ENCODE data around the gene HES4.
"Not testable (repeated sequence)": the region's sequence is repeated elsewhere in the genome, so short reads cannot be mapped to it uniquely, and the experiment has no call there.

HES4 gene

GRCh38 chr1:1019122-1019999 is 19.5 kb upstream of the HES4 start:
- in situ Hi-C loops (cut with MboI; ENCODE audit: low sequenced_read_pairs) = no loop called here

- in situ Hi-C loops (cut with MboI; ENCODE audit: low sequenced_read_pairs) = not testable (repeated sequence)
These were observed 18.4 kb upstream of the HES4 start for GRCh38 chr1:1018321-1018685.

- in situ Hi-C loops (cut with MboI; ENCODE audit: low sequenced_read_pairs) = not testable (repeated sequence)
These were observed 17.8 kb upstream of the HES4 start for GRCh38 chr1:1017397-1018320.

- in situ Hi-C loops (cut with MboI; ENCODE audit: low sequenced_read_pairs) = no loop called here
These were observed 15.1 kb upstream of the HES4 start for GRCh38 chr1:1014799-1015681.

GRCh38 chr1:1013922-1014648 is 14.2 kb upstream of the HES4 start:
- in situ Hi-C loops (cut with MboI; ENCODE audit: low sequenced_read_pairs) = no loop called here

- in situ Hi-C loops (cut with MboI; ENCODE audit: low sequenced_read_pairs) = no loop called here
These were observed 13.4 kb upstream of the HES4 start, which contains the start of gene ISG15 for GRCh38 chr1:1013105-1013921. TSS of gene ISG15 (plus strand) at chr1:1013497. CDS start at chr1:1013574, 77 bp downstream.

- in situ Hi-C loops (cut with MboI; ENCODE audit: low sequenced_read_pairs) = not testable (repeated sequence)
These were observed 12.8 kb upstream of the HES4 start for GRCh38 chr1:1012736-1013104.

- in situ Hi-C loops (cut with MboI; ENCODE audit: low sequenced_read_pairs) = no loop called here
These were observed 11.6 kb upstream of the HES4 start for GRCh38 chr1:1011396-1011949.

GRCh38 chr1:1010131-1010530 is 10.2 kb upstream of the HES4 start:
- in situ Hi-C loops (cut with MboI; ENCODE audit: low sequenced_read_pairs) = not testable (repeated sequence)

GRCh38 chr1:1006305-1007159 is 6.6 kb upstream of the HES4 start:
- in situ Hi-C loops (cut with MboI; ENCODE audit: low sequenced_read_pairs) = no loop called here

GRCh38 chr1:1005774-1006304 is 5.9 kb upstream of the HES4 start:
- in situ Hi-C loops (cut with MboI; ENCODE audit: low sequenced_read_pairs) = no loop called here

GRCh38 chr1:1004780-1005697 is 5.1 kb upstream of the HES4 start:
- in situ Hi-C loops (cut with MboI; ENCODE audit: low sequenced_read_pairs) = no loop called here

- in situ Hi-C loops (cut with MboI; ENCODE audit: low sequenced_read_pairs) = no loop called here
These were observed 4.5 kb upstream of the HES4 start for GRCh38 chr1:1004420-1004779.

GRCh38 chr1:1003618-1004419 is 3.9 kb upstream of the HES4 start:
- in situ Hi-C loops (cut with MboI; ENCODE audit: low sequenced_read_pairs) = no loop called here

GRCh38 chr1:1001057-1001783 is 1.3 kb upstream of the HES4 start:
- in situ Hi-C loops (cut with MboI; ENCODE audit: low sequenced_read_pairs) = no loop called here
